ENCODE measurements around the gene CHN1.

CHN1 gene

GRCh38 chr2:174760845-174761473, 244.2 kb downstream of the CHN1 start:
- no peak for DNase-seq

GRCh38 chr2:174759381-174760065, 245.7 kb downstream of the CHN1 start:
- DNase-seq, result no peak

- DNase-seq, result no peak
Observed at GRCh38 chr2:174756743-174757142, 248.4 kb downstream of the CHN1 start.

GRCh38 chr2:174753038-174753633, 252.0 kb downstream of the CHN1 start:
- DNase-seq, result no peak

DNA sequence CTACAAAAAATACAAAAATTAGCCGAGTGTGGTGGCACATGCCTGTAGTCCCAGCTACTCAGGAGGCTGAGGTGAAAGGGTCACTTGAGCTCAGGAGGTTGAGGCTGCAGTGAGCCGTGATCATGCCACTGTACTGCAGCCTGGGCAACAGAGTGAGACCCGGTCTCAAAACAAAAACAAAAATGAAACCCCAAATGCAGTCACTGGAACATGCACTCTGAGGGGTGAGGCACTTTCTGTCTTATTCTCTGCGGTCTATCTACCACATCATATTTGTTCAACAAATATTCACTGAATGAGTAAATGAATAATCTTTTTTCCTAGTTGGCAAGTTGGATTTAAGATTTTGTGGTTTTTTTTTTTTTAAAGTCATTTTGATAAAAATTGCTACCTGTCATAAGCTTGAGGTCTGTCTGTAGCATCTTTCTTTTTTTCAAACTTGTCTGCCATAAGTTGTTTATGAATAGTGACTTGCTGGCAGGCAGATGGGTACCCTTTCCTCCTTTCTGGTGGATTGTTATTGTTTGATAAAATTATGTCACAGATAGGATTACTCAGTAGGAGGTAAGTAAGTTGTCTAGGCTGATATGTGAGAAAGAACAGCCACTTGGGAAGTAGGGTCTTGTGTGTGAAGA, 252.7 kb downstream of the CHN1 start:
- no peak for DNase-seq

GRCh38 chr2:174750923-174751441, 254.2 kb downstream of the CHN1 start:
- DNase-seq, result peak; percentile 9

DNA sequence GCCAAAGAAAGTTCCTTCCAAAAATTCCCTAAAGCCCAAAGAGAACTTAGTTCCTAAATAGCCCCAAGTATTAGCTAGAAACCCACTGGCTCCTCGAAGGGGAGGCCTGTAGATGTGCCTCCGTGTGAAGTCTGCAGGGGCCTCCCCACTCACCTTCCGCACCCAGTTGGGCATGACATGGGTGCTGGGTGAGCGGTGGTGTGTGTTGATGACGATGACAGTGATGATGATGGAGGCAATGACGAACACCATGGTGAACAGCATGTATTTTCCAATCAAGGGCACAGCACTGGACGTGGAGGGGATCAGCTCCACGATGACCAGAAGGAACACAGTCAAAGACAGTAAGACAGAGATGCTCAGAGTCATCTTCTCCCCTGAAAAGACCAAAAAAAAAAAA, 255.4 kb downstream of the CHN1 start:
- no peak for DNase-seq

GRCh38 chr2:174748948-174749347, 256.2 kb downstream of the CHN1 start:
- DNase-seq, result peak; percentile 61
